Suprapubic skin (tissue), 4 donors: ENCODE measurements around the gene FSD2. TPM values are rescaled to one million over a fixed set of nuclear protein-coding genes. Genes with fewer than 3 reads are reported as not detected.

ENCODE experiments used
- DNase-seq, 2 donors: peaks; one replicate each; pipeline ENCODE4 v3.0.0-alpha.2; 2019; ENCODE audit warnings: low spot score in 2 of 2
- H3K27ac ChIP-seq: fragments of 200-600 bp; sonication (generic); one replicate; pipeline ENCODE4 v1.5.1; 2019
- H3K27me3 ChIP-seq: fragments of 200-600 bp; sonication (generic); one replicate; pipeline ENCODE4 v1.5.1; 2019
- H3K36me3 ChIP-seq: fragments of 200-600 bp; sonication (generic); one replicate; pipeline ENCODE4 v1.5.1; 2019
- H3K4me1 ChIP-seq: fragments of 200-600 bp; sonication (generic); one replicate; pipeline ENCODE4 v1.5.1; 2019
- H3K4me3 ChIP-seq: fragments of 200-600 bp; sonication (generic); one replicate; pipeline ENCODE4 v1.5.1; 2019; ENCODE audit warnings: mild to moderate bottlenecking
- H3K9me3 ChIP-seq: fragments of 200-600 bp; sonication (generic); one replicate; pipeline ENCODE4 v1.5.1; 2019
- CTCF ChIP-seq, 2 donors: fragments of 200-600 bp in 1 of 2; fragments of 450-650 bp in 1 of 2; sonication (generic) in 1 of 2; IDR thresholded peaks; one replicate each; pipeline ENCODE4 v1.5.1; 2016 to 2019; ENCODE audit warnings: antibody characterized with exemption in 2 of 2, mild to moderate bottlenecking in 1 of 2, moderate library complexity in 1 of 2
- EP300 ChIP-seq: sonication (generic); formaldehyde crosslinking; IDR thresholded peaks from one replicate; pipeline ENCODE4 v1.6.1; 2017; ENCODE audit warnings: antibody characterized with exemption
- POLR2A ChIP-seq, 2 donors: fragments of 450-650 bp; IDR thresholded peaks; one replicate each; pipeline ENCODE4 v1.6.1; 2017; ENCODE audit warnings: antibody characterized with exemption in 2 of 2, mild to moderate bottlenecking in 2 of 2, moderate library complexity in 2 of 2
- POLR2AphosphoS5 ChIP-seq, 3 donors: sonication (generic); formaldehyde crosslinking; IDR thresholded peaks; one replicate each; pipeline ENCODE4 v1.6.1; 2017; ENCODE audit warnings: antibody characterized with exemption in 3 of 3
- WGBS: methylation state at CpG from one replicate; pipeline ENCODE4 v1.1.5; 2018; 5-methylcytosine and 5-hydroxymethylcytosine counted together
- total RNA-seq, 4 donors: library from RNA; depleted of rRNA; stranded (reverse); fragments of >200 nt; gene quantifications; one replicate each; pipeline ENCODE4 v1.1.0, GENCODE V29; 2016

The FSD2 gene
- total RNA-seq, 4 donors from 2014 or later: 0.40 TPM; not detected in 3

- H3K36me3 ChIP-seq: peaks cover 16% of the 10 kb centered on the region
- peak overlapping the region; percentile 84 for H3K27ac ChIP-seq
- peak overlapping the region; percentile 85 for H3K4me3 ChIP-seq
- 0% methylated on average over 42 of the region's 47 CpGs for WGBS
- H3K9me3 ChIP-seq: no peaks in the 10 kb centered on the region
- H3K27me3 ChIP-seq: no peaks in the 10 kb centered on the region
- peaks cover 20% of the 10 kb centered on the region for H3K4me1 ChIP-seq
- peak; percentile 91 to 95 for DNase-seq
- peak in 1 of 2 donors; percentile 55 for TF ChIP-seq POLR2A (IDR thresholded peaks at IDR 0.05)
- TF ChIP-seq EP300: no peak
- no peak for TF ChIP-seq CTCF (IDR thresholded peaks at IDR 0.05)
- peak in 2 of 3 donors; percentile 23 to 77 for TF ChIP-seq POLR2AphosphoS5 (IDR thresholded peaks at IDR 0.05)
These were observed 55.7 kb downstream of the FSD2 start for GRCh38 chr15:82749951-82750830.

- H3K4me1 ChIP-seq: peaks cover 20% of the 10 kb centered on the region
- H3K36me3 ChIP-seq: peaks cover 4% of the 10 kb centered on the region
- DNase-seq: no peak
- H3K27ac ChIP-seq: no peak overlapping the region
- TF ChIP-seq EP300 (no peak), POLR2AphosphoS5 (IDR thresholded peaks at IDR 0.05) (no peak), CTCF (IDR thresholded peaks at IDR 0.05) (no peak), POLR2A (IDR thresholded peaks at IDR 0.05) (no peak)
- no peaks in the 10 kb centered on the region for H3K9me3 ChIP-seq
- H3K4me3 ChIP-seq: no peak overlapping the region
- H3K27me3 ChIP-seq: no peaks in the 10 kb centered on the region
These were observed 57.6 kb downstream of the FSD2 start for GRCh38 chr15:82748315-82748714.

GRCh38 chr15:82743810-82744209, 62.1 kb downstream of the FSD2 start:
- WGBS: 88% methylated on average over 1 of the region's 1 CpG

GRCh38 chr15:82742134-82742533, 63.7 kb downstream of the FSD2 start:
- H3K4me1 ChIP-seq: no peaks in the 10 kb centered on the region
- no peak for DNase-seq
- H3K27ac ChIP-seq: no peak overlapping the region
- TF ChIP-seq POLR2AphosphoS5 (IDR thresholded peaks at IDR 0.05): no peak
- no peak for TF ChIP-seq POLR2A (IDR thresholded peaks at IDR 0.05)
- TF ChIP-seq CTCF (IDR thresholded peaks at IDR 0.05): no peak
- TF ChIP-seq EP300: no peak
- no peaks in the 10 kb centered on the region for H3K27me3 ChIP-seq
- WGBS: 45% methylated on average over 3 of the region's 3 CpGs
- no peak overlapping the region for H3K4me3 ChIP-seq
- H3K9me3 ChIP-seq: no peaks in the 10 kb centered on the region
- no peaks in the 10 kb centered on the region for H3K36me3 ChIP-seq

More at GRCh38 chr15:82743810-82744209, 62.1 kb downstream of the FSD2 start:
- Histone ChIP-seq H3K4me1 (no peaks in the 10 kb centered on the region), H3K27ac (no peak overlapping the region), H3K27me3 (no peaks in the 10 kb centered on the region), H3K4me3 (no peak overlapping the region), H3K9me3 (no peaks in the 10 kb centered on the region), H3K36me3 (no peaks in the 10 kb centered on the region)
- TF ChIP-seq CTCF (IDR thresholded peaks at IDR 0.05) (no peak), POLR2AphosphoS5 (IDR thresholded peaks at IDR 0.05) (no peak)
- DNase-seq: no peak

GRCh38 chr15:82739086-82739485, 66.8 kb downstream of the FSD2 start:
- no peak for DNase-seq
- Histone ChIP-seq H3K4me1 (no peaks in the 10 kb centered on the region), H3K36me3 (no peaks in the 10 kb centered on the region), H3K27me3 (no peaks in the 10 kb centered on the region), H3K27ac (no peak overlapping the region), H3K4me3 (no peak overlapping the region), H3K9me3 (no peaks in the 10 kb centered on the region)
- 44% methylated on average over 2 of the region's 2 CpGs for WGBS
- no peak for TF ChIP-seq EP300
- TF ChIP-seq CTCF (IDR thresholded peaks at IDR 0.05): no peak
- TF ChIP-seq POLR2A (IDR thresholded peaks at IDR 0.05): no peak
- no peak for TF ChIP-seq POLR2AphosphoS5 (IDR thresholded peaks at IDR 0.05)
